Measurements from ENCODE around the gene MACROD2. TPM values are rescaled to one million over a fixed set of nuclear protein-coding genes. Genes with fewer than 3 reads are reported as not detected.

The MACROD2 gene
- total and polyA plus RNA-seq, 8 donors = 0.78 to 31.3 (median 10.9) TPM; not detected in 1

- H3K9me3 ChIP-seq = no peaks in the 10 kb centered on the region
- TF ChIP-seq CTCF (IDR thresholded peaks at IDR 0.05) = no peak
- no peak for TF ChIP-seq POLR2AphosphoS5 (IDR thresholded peaks at IDR 0.05)
- H3K4me3 ChIP-seq = no peak overlapping the region
- H3K27me3 ChIP-seq = no peaks in the 10 kb centered on the region
- no peak overlapping the region for H3K27ac ChIP-seq
- WGBS, 5 donors = 79 to 85% (median 83%) methylated on average over 3 of the region's 3 CpGs
- no peak for DNase-seq
- H3K4me1 ChIP-seq = no peaks in the 10 kb centered on the region
- no peaks in the 10 kb centered on the region for H3K36me3 ChIP-seq
- intact Hi-C loops (cut with DNase I; ENCODE audit: low total_unique reads) = no loop called here
Observed at GRCh38 chr20:14685183-14685582, 689.9 kb downstream of the MACROD2 start.

GRCh38 chr20:14687313-14687712, 692.0 kb downstream of the MACROD2 start:
- H3K27me3 ChIP-seq = no peaks in the 10 kb centered on the region
- H3K4me3 ChIP-seq = no peak overlapping the region
- no peaks in the 10 kb centered on the region for H3K9me3 ChIP-seq
- DNase-seq = no peak
- H3K27ac ChIP-seq = no peak overlapping the region
- H3K36me3 ChIP-seq = no peaks in the 10 kb centered on the region
- no peaks in the 10 kb centered on the region for H3K4me1 ChIP-seq
- intact Hi-C loops (cut with DNase I; ENCODE audit: low total_unique reads) = no loop called here
- 80 to 96% (median 89%) methylated on average over 2 of the region's 2 CpGs for WGBS, 5 donors
- no peak for TF ChIP-seq POLR2AphosphoS5 (IDR thresholded peaks at IDR 0.05)
- no peak for TF ChIP-seq CTCF (IDR thresholded peaks at IDR 0.05)
- no peak for TF ChIP-seq POLR2A (IDR thresholded peaks at IDR 0.05)
- no peak for TF ChIP-seq EP300 (IDR thresholded peaks at IDR 0.05)

- no peak overlapping the region for H3K4me3 ChIP-seq
- no peaks in the 10 kb centered on the region for H3K9me3 ChIP-seq
- no peaks in the 10 kb centered on the region for H3K36me3 ChIP-seq
- no peaks in the 10 kb centered on the region for H3K4me1 ChIP-seq
- H3K27me3 ChIP-seq = no peaks in the 10 kb centered on the region
- TF ChIP-seq EP300 (IDR thresholded peaks at IDR 0.05) = no peak
- TF ChIP-seq POLR2A (IDR thresholded peaks at IDR 0.05) = no peak
- no peak for TF ChIP-seq CTCF (IDR thresholded peaks at IDR 0.05)
- no peak for TF ChIP-seq POLR2AphosphoS5 (IDR thresholded peaks at IDR 0.05)
- intact Hi-C loops (cut with DNase I; ENCODE audit: low total_unique reads) = no loop called here
- DNase-seq = no peak
- WGBS, 5 donors = 75 to 86% (median 81%) methylated on average over 2 of the region's 2 CpGs
- H3K27ac ChIP-seq = no peak overlapping the region
Observed at GRCh38 chr20:14688005-14688404, 692.7 kb downstream of the MACROD2 start.

- Histone ChIP-seq H3K27ac (no peak overlapping the region), H3K4me1 (peaks cover 0 to 6% (median 0%) of the 10 kb centered on the region in 4 donors), H3K36me3 (no peaks in the 10 kb centered on the region), H3K9me3 (no peaks in the 10 kb centered on the region), H3K4me3 (no peak overlapping the region), H3K27me3 (no peaks in the 10 kb centered on the region)
- no peak for DNase-seq
- intact Hi-C loops (cut with DNase I; ENCODE audit: low total_unique reads) = no loop called here
- WGBS, 5 donors = 78 to 87% (median 86%) methylated on average over 3 of the region's 3 CpGs
- TF ChIP-seq POLR2A (IDR thresholded peaks at IDR 0.05) (no peak), POLR2AphosphoS5 (IDR thresholded peaks at IDR 0.05) (no peak), EP300 (IDR thresholded peaks at IDR 0.05) (no peak), CTCF (IDR thresholded peaks at IDR 0.05) (no peak)
Observed at GRCh38 chr20:14691994-14692393, 696.7 kb downstream of the MACROD2 start.
